Measurements from ENCODE around the gene MIER3. TPM values are rescaled to one million over a fixed set of nuclear protein-coding genes. Genes with fewer than 3 reads are reported as not detected.

The MIER3 gene
- total RNA-seq, 4 donors from 2014 or later = 19.8 to 38.5 (median 29.5) TPM

GRCh38 chr5:56987171-56987570 lies 35.2 kb upstream of the MIER3 start:
- H3K9me3 ChIP-seq = no peaks in the 10 kb centered on the region
- H3K27ac ChIP-seq = no peak overlapping the region
- no peaks in the 10 kb centered on the region for H3K4me1 ChIP-seq
- TF ChIP-seq, protein P1, sequence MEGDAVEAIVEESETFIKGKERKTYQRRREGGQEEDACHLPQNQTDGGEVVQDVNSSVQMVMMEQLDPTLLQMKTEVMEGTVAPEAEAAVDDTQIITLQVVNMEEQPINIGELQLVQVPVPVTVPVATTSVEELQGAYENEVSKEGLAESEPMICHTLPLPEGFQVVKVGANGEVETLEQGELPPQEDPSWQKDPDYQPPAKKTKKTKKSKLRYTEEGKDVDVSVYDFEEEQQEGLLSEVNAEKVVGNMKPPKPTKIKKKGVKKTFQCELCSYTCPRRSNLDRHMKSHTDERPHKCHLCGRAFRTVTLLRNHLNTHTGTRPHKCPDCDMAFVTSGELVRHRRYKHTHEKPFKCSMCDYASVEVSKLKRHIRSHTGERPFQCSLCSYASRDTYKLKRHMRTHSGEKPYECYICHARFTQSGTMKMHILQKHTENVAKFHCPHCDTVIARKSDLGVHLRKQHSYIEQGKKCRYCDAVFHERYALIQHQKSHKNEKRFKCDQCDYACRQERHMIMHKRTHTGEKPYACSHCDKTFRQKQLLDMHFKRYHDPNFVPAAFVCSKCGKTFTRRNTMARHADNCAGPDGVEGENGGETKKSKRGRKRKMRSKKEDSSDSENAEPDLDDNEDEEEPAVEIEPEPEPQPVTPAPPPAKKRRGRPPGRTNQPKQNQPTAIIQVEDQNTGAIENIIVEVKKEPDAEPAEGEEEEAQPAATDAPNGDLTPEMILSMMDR (IDR thresholded peaks at IDR 0.05) = no peak
- no peak for TF ChIP-seq POLR2A (IDR thresholded peaks at IDR 0.05)
- H3K4me3 ChIP-seq = no peak overlapping the region
- no peaks in the 10 kb centered on the region for H3K27me3 ChIP-seq
- DNase-seq = no peak
- no peaks in the 10 kb centered on the region for H3K36me3 ChIP-seq

- no peaks in the 10 kb centered on the region for H3K36me3 ChIP-seq
- TF ChIP-seq, protein P1 (IDR thresholded peaks at IDR 0.05) = no peak
- no peak for TF ChIP-seq POLR2A (IDR thresholded peaks at IDR 0.05)
- no peak for DNase-seq
- no peaks in the 10 kb centered on the region for H3K4me1 ChIP-seq
- no peak overlapping the region for H3K4me3 ChIP-seq
- H3K9me3 ChIP-seq = no peaks in the 10 kb centered on the region
- H3K27ac ChIP-seq = no peak overlapping the region
- H3K27me3 ChIP-seq = no peaks in the 10 kb centered on the region
These were observed 34.7 kb upstream of the MIER3 start for GRCh38 chr5:56986626-56986947.

GRCh38 chr5:56985936-56986625 lies 34.2 kb upstream of the MIER3 start:
- Histone ChIP-seq H3K27me3 (no peaks in the 10 kb centered on the region), H3K4me1 (no peaks in the 10 kb centered on the region), H3K4me3 (no peak overlapping the region), H3K27ac (no peak overlapping the region), H3K9me3 (no peaks in the 10 kb centered on the region), H3K36me3 (no peaks in the 10 kb centered on the region)
- no peak for TF ChIP-seq POLR2A (IDR thresholded peaks at IDR 0.05)
- TF ChIP-seq, protein P1 (IDR thresholded peaks at IDR 0.05) = no peak
- DNase-seq = no peak

- Histone ChIP-seq H3K27me3 (no peaks in the 10 kb centered on the region), H3K27ac (no peak overlapping the region), H3K4me1 (no peaks in the 10 kb centered on the region), H3K4me3 (no peak overlapping the region), H3K9me3 (no peaks in the 10 kb centered on the region), H3K36me3 (no peaks in the 10 kb centered on the region)
- TF ChIP-seq, protein P1 (IDR thresholded peaks at IDR 0.05) = no peak
- TF ChIP-seq POLR2A (IDR thresholded peaks at IDR 0.05) = no peak
- DNase-seq = no peak
These were observed 32.5 kb upstream of the MIER3 start for GRCh38 chr5:56984445-56984844.

GRCh38 chr5:56983593-56984361 lies 31.9 kb upstream of the MIER3 start:
- Histone ChIP-seq H3K36me3 (no peaks in the 10 kb centered on the region), H3K27ac (no peak overlapping the region), H3K4me3 (no peak overlapping the region), H3K4me1 (no peaks in the 10 kb centered on the region), H3K9me3 (no peaks in the 10 kb centered on the region), H3K27me3 (no peaks in the 10 kb centered on the region)
- TF ChIP-seq, protein P1 (IDR thresholded peaks at IDR 0.05) = no peak
- no peak for TF ChIP-seq POLR2A (IDR thresholded peaks at IDR 0.05)
- DNase-seq = no peak

Measured in Peyer's patch (tissue), 4 donors.